Skin epidermis (tissue), 12 donors: ENCODE measurements around the gene GDPGP1.
"Not testable (repeated sequence)": the region's sequence is repeated elsewhere in the genome, so short reads cannot be mapped to it uniquely, and the experiment has no call there.

Source experiments
- H3K27ac ChIP-seq, 21 experiments: fragments of 200-600 bp; sonication (generic) in 11 of 21; one replicate each; pipeline ENCODE4 v1.5.0; 2020; ENCODE audit warnings: mild to moderate bottlenecking in 3 of 21, inconsistent platforms in 2 of 21, moderate library complexity in 2 of 21
- H3K4me3 ChIP-seq, 7 experiments: fragments of 200-600 bp; sonication (generic) in 2 of 7; one replicate each; pipeline ENCODE4 v1.5.0; 2020; ENCODE audit warnings: inconsistent platforms in 2 of 7, mild to moderate bottlenecking in 2 of 7, moderate library complexity in 1 of 7

GDPGP1 gene, protein sequence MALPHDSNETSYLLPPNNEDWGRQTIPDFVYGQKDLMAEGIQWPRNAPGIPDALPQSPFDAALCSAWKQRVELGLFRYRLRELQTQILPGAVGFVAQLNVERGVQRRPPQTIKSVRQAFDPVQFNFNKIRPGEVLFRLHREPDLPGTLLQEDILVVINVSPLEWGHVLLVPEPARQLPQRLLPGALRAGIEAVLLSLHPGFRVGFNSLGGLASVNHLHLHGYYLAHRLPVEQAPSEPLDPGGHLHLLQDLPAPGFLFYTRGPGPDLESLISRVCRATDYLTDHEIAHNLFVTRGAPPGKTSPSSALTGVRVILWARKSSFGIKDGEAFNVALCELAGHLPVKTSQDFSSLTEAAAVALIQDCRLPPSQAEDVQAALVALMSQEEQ

DNA sequence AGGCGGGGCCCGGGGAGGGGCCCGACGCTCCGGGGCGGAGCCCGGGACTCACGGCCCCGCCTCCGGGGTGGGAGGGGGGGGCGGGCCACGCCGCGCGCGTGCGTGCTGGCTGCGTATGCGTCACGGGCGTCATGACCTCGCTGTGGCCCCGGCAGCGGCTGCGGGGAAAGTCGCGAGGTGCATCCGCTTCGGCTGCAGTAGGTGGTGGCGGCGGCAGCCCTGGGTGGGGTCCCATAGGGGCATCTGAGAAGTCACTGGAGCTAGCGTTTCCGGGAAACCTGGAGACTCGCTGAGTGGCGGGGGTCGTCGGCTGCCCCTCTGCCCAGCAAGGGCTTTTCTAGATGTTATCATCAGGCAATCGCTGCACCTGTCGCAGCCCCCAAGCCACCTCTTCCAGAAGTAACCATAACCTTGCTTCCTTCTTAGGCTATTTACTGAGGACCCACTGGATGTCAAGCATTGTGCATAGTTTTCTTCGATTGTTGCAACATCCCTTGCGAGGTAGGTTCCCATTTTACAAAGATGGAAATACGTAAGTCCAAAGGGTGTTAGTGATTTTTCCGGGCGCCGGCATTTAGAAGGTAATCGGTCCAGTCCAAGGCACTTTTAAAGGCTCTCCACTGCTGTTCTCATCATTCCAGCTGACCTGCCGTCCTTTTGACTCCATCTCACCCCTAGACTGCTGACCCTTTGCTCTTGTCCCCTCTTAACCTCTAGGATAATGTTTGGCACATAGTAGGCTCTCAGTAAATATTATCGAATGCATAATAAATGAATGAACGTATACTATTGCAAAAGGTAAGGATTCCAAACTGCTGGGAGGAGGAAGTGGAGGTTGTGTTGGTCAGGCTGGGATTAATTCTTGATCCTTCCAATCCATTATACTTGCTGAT, at the start of gene GDPGP1:
TSS of gene GDPGP1 (plus strand) at position 114 of the 893 bp plus-strand sequence. CDS start 6,700 bp downstream, outside the sequence.
- Histone ChIP-seq H3K27ac (peak within 1 kb of the TSS; percentile 76 to 97 (median 91)), H3K4me3 (peak within 1 kb of the TSS; percentile 54 to 89 (median 76))

DNA sequence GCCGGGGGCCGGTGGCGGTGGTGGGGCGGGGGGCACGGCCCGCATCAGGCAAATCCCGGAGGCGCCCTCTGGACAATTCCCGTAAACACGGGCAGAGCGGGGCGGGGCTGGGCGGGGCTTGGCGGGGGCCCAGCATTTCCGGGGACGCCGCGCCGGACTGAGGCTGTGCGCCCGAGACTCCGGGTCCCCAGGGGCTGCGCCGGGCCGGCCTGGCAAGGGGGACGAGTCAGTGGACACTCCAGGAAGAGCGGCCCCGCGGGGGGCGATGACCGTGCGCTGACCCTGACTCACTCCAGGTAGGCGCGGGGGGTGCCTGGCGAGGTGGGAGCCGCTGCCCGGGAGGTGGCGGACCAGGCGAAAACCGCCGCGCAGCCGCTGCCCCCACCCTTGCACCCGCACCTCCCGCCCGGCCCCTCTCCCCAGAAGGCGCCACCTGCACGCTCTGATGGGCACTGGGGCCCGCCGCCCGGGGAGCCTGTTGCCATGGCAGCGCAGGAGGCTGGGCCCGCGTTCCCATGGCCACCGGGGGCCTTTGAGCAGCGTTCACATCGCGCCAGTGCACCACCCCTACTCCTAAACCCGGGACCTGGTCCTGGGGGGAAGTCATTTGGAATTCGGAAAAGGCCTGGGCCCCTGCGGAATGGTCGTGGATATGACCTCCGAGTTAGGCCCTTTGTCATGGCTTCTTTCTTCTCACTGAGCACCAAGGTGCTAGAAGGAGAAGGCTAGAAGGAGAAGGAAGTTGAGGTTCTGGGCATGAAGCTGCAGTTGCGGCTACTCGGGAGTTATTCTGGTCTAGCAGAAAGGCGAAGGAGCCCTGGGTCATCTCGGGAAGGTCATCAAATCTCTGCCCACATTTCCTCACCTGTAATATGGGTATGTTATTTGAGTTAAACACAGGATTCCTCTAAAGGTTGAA, 49.0 kb upstream of the GDPGP1 start:
- Histone ChIP-seq H3K4me3 (peak overlapping the region; percentile 41 to 84 (median 73)), H3K27ac (peak overlapping the region; percentile 68 to 96 (median 89))

- H3K4me3 ChIP-seq: no peak overlapping the region
- H3K27ac ChIP-seq: peak overlapping the region in 16 of 21 experiments; percentile 1 to 95 (median 46)
Measured at GRCh38 chr15:90187257-90187868, 46.6 kb upstream of the GDPGP1 start.

- peak overlapping the region in 6 of 21 experiments; percentile 6 to 95 (median 54) for H3K27ac ChIP-seq
- not testable (repeated sequence) for H3K4me3 ChIP-seq
Measured at GRCh38 chr15:90188065-90188464, 45.9 kb upstream of the GDPGP1 start.

GRCh38 chr15:90188914-90189748, 44.9 kb upstream of the GDPGP1 start:
- Histone ChIP-seq H3K4me3 (no peak overlapping the region), H3K27ac (peak overlapping the region in 18 of 21 experiments; percentile 45 to 95 (median 79))

DNA sequence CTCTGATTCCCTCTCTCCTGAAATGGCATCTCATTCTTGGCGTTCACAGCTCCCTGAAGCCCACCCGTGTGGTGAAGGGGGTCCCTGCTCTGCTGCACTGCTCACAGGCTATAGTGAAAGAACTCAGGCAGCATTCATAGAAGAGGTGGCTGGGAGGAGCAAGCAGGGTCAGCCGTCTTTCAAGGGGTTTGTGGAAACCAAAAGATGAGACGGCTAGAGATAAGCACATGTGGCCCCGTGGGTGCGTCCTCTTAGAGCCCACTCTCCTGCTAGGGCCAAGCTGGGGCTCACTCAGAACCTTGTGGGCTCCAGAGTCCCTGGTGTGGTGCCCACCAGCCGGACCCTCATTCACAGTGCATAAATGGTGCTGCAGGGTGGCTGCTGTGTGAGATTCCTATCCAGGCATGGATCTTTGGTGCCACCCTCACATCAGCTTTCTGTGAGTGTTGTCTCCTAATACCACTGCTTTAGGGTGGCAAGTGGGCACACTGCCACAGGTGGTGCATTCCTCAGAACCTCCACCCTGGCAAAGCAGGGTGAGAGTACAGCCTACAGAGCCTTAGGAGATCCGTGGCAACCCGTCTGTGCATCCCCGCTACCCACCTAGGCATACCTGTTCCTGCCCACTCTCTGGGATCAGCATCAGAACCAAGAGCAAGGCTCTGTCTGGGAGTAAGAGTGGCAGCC, 44.1 kb upstream of the GDPGP1 start:
- Histone ChIP-seq H3K27ac (peak overlapping the region in 20 of 21 experiments; percentile 31 to 95 (median 78)), H3K4me3 (no peak overlapping the region)

GRCh38 chr15:90190606-90191343, 43.2 kb upstream of the GDPGP1 start:
- Histone ChIP-seq H3K4me3 (no peak overlapping the region), H3K27ac (peak overlapping the region in 20 of 21 experiments; percentile 31 to 95 (median 78))

GRCh38 chr15:90191344-90191687, 42.7 kb upstream of the GDPGP1 start:
- Histone ChIP-seq H3K4me3 (no peak overlapping the region), H3K27ac (peak overlapping the region in 20 of 21 experiments; percentile 23 to 95 (median 78))

- Histone ChIP-seq H3K4me3 (no peak overlapping the region), H3K27ac (peak overlapping the region in 20 of 21 experiments; percentile 23 to 95 (median 78))
Measured at GRCh38 chr15:90191794-90192509, 42.1 kb upstream of the GDPGP1 start.

- Histone ChIP-seq H3K27ac (peak overlapping the region in 20 of 21 experiments; percentile 11 to 95 (median 76)), H3K4me3 (no peak overlapping the region)
Measured at GRCh38 chr15:90192961-90193786, 40.8 kb upstream of the GDPGP1 start.

DNA sequence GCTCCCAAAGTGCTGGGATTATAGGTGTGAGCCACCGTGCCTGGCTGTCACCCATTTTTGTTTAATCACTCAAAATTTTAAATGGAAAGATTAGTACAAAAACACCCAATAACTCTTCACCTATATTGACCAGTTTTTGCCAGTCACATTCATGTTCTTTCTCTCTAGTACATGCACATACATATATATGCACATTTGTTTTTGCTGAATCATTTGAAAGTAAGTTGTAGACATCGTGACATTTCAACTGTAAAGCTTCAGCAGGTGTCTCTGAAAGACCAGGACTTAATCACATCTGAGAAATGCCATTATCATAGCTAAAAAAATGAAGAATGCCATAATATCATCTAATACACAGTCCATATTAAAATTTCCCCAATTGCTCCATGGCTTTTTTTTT, 39.4 kb upstream of the GDPGP1 start:
- Histone ChIP-seq H3K27ac (peak overlapping the region in 1 of 21 experiments; percentile 95), H3K4me3 (no peak overlapping the region)

- peak overlapping the region; percentile 71 to 92 (median 85) for H3K4me3 ChIP-seq
- H3K27ac ChIP-seq: peak overlapping the region; percentile 17 to 94 (median 88)
Measured at GRCh38 chr15:90200534-90201129, 33.4 kb upstream of the GDPGP1 start.

- H3K4me3 ChIP-seq: peak within 1 kb of the TSS; percentile 71 to 92 (median 85)
- peak within 1 kb of the TSS; percentile 17 to 94 (median 88) for H3K27ac ChIP-seq
Measured at GRCh38 chr15:90201130-90201943, 32.7 kb upstream of the GDPGP1 start, which contains the start of gene SEMA4B. Gene SEMA4B, plus strand, starts transcription at chr15:90201330. Its CDS starts 249 bp downstream, at chr15:90201579.

DNA sequence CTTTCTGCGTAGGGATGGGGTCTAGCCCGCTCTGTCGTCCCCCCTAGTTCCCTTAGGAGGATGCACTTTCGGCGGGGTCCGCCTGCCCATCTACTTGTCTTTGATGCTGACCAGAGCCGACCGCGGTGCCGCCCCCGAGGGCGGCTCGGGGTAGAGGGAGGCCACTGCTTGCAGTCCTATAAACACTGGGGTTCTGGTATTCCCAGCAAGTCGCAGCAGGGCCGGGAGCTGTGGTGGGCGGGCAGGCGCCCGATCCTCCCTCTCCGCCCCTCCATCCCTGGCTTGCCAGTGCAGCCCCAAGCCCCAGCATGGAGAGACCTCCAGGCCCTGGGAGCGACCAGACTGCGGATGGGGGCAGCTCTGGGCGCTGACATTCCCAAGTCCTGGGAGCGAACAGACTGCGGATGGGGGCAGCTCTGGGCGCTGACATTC, 32.0 kb upstream of the GDPGP1 start:
- H3K27ac ChIP-seq: peak overlapping the region; percentile 17 to 94 (median 88)
- H3K4me3 ChIP-seq: peak overlapping the region; percentile 71 to 92 (median 85)
